ENCODE measurements around the gene FIGNL1. TPM values are rescaled to one million over a fixed set of nuclear protein-coding genes. Genes with fewer than 3 reads are reported as not detected.

The FIGNL1 gene
- total RNA-seq, 4 donors from 2014 or later = 3.3 to 6.1 (median 4.5) TPM

GRCh38 chr7:50409856-50410745 is 40.0 kb downstream of the FIGNL1 start:
- Histone ChIP-seq H3K36me3 (no peaks in the 10 kb centered on the region), H3K9me3 (no peaks in the 10 kb centered on the region), H3K27me3 (peaks cover 0 to 16% (median 0%) of the 10 kb centered on the region in 4 donors), H3K27ac (replicated peaks in 1 of 4) (no peak overlapping the region), H3K4me3 (no peak overlapping the region), H3K4me1 (no peaks in the 10 kb centered on the region)
- DNase-seq (ENCODE audit: extremely low spot score) = no peak
- WGBS = 78% methylated on average over 17 of the region's 17 CpGs
- no peak for TF ChIP-seq POLR2A (IDR thresholded peaks at IDR 0.05; ENCODE audit: low read depth)
- no peak for TF ChIP-seq EP300 (IDR thresholded peaks at IDR 0.05)
- TF ChIP-seq, protein P1, sequence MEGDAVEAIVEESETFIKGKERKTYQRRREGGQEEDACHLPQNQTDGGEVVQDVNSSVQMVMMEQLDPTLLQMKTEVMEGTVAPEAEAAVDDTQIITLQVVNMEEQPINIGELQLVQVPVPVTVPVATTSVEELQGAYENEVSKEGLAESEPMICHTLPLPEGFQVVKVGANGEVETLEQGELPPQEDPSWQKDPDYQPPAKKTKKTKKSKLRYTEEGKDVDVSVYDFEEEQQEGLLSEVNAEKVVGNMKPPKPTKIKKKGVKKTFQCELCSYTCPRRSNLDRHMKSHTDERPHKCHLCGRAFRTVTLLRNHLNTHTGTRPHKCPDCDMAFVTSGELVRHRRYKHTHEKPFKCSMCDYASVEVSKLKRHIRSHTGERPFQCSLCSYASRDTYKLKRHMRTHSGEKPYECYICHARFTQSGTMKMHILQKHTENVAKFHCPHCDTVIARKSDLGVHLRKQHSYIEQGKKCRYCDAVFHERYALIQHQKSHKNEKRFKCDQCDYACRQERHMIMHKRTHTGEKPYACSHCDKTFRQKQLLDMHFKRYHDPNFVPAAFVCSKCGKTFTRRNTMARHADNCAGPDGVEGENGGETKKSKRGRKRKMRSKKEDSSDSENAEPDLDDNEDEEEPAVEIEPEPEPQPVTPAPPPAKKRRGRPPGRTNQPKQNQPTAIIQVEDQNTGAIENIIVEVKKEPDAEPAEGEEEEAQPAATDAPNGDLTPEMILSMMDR (IDR thresholded peaks at IDR 0.05) = no peak
- TF ChIP-seq POLR2AphosphoS5 (IDR thresholded peaks at IDR 0.05) = no peak
- intact Hi-C loops (cut with DNase I) = loop anchor here (10.0 kb wide), 1 partner anchor 205 kb away; no protein-coding TSS in a partner anchor

DNA sequence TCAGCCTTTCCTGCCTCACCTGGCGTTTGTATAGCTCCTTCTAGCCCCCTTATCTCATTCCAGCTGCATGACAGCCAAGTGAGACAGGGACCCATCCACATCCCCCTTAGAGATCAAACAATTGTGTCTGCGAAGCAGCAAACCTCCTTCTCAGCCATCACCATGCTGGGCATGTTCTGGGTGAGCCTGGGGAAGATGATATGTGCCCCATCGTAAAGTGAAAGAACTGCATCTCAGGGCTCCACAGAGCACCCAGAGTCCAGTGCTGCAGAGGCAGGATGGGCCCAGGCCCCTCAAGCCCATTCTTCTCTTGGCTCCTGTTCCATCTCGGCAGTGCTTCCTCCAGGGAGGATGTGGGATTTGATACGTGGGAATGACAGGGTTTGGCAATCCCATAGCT is 43.2 kb downstream of the FIGNL1 start:
- no peak overlapping the region for H3K27ac ChIP-seq (replicated peaks in 1 of 4)
- TF ChIP-seq, protein P1 (IDR thresholded peaks at IDR 0.05) = no peak
- TF ChIP-seq POLR2A (IDR thresholded peaks at IDR 0.05; ENCODE audit: low read depth) (no peak), POLR2AphosphoS5 (IDR thresholded peaks at IDR 0.05) (no peak), EP300 (IDR thresholded peaks at IDR 0.05) (no peak)
- no peaks in the 10 kb centered on the region for H3K4me1 ChIP-seq
- intact Hi-C loops (cut with DNase I) = no loop called here
- H3K27me3 ChIP-seq = peaks cover 0 to 24% (median 0%) of the 10 kb centered on the region in 4 donors
- 64% methylated on average over 5 of the region's 5 CpGs for WGBS
- no peak overlapping the region for H3K4me3 ChIP-seq
- H3K9me3 ChIP-seq = no peaks in the 10 kb centered on the region
- DNase-seq (ENCODE audit: extremely low spot score) = no peak
- no peaks in the 10 kb centered on the region for H3K36me3 ChIP-seq

GRCh38 chr7:50405221-50405620 is 44.9 kb downstream of the FIGNL1 start:
- H3K4me3 ChIP-seq = no peak overlapping the region
- H3K27me3 ChIP-seq = peaks cover 0 to 40% (median 3%) of the 10 kb centered on the region in 4 donors
- no peaks in the 10 kb centered on the region for H3K9me3 ChIP-seq
- TF ChIP-seq, protein P1 (IDR thresholded peaks at IDR 0.05) = no peak
- TF ChIP-seq EP300 (IDR thresholded peaks at IDR 0.05) (no peak), POLR2AphosphoS5 (IDR thresholded peaks at IDR 0.05) (no peak), POLR2A (IDR thresholded peaks at IDR 0.05; ENCODE audit: low read depth) (no peak)
- 81% methylated on average over 7 of the region's 7 CpGs for WGBS
- no peaks in the 10 kb centered on the region for H3K36me3 ChIP-seq
- intact Hi-C loops (cut with DNase I) = no loop called here
- peaks cover 0 to 3% (median 0%) of the 10 kb centered on the region in 4 donors for H3K4me1 ChIP-seq
- no peak overlapping the region for H3K27ac ChIP-seq (replicated peaks in 1 of 4)
- DNase-seq (ENCODE audit: extremely low spot score) = no peak

DNA sequence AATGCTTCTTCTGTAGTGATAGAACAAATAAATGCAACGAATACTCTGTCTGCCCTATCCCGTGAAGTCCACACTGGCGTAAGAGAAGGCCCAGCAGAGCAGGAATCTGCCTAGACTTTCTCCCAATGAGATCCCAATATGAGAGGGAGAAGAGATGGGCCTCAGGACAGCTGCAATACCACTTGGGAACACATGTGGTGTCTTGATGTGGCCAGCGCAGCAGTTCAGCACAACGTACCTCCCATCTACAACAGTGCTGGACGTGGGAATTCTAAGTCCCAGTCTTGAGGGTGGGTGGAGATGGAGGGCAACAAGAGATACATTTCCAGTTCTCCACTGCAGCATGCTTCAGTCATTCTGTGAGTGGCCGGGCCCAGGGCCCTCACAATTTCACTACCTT is 45.8 kb downstream of the FIGNL1 start:
- intact Hi-C loops (cut with DNase I) = no loop called here
- Histone ChIP-seq H3K27me3 (peaks cover 0 to 48% (median 3%) of the 10 kb centered on the region in 4 donors), H3K4me3 (no peak overlapping the region), H3K27ac (replicated peaks in 1 of 4) (no peak overlapping the region), H3K4me1 (peaks cover 0 to 7% (median 1%) of the 10 kb centered on the region in 4 donors), H3K9me3 (no peaks in the 10 kb centered on the region), H3K36me3 (no peaks in the 10 kb centered on the region)
- WGBS = 78% methylated on average over 7 of the region's 7 CpGs
- TF ChIP-seq POLR2AphosphoS5 (IDR thresholded peaks at IDR 0.05) = no peak
- no peak for TF ChIP-seq POLR2A (IDR thresholded peaks at IDR 0.05; ENCODE audit: low read depth)
- TF ChIP-seq, protein P1 (IDR thresholded peaks at IDR 0.05) = no peak
- TF ChIP-seq EP300 (IDR thresholded peaks at IDR 0.05) = no peak
- no peak for DNase-seq (ENCODE audit: extremely low spot score)

Data from esophagus muscularis mucosa (tissue), 4 donors.